GM21576 (cell line): ENCODE results near the gene RASSF3.

ENCODE experiments used
- ATAC-seq: cut with Tn5 transposase; IDR thresholded peaks from one replicate; pipeline ENCODE4 v1.9.1; 2021; ENCODE audit warnings: mild to moderate bottlenecking, moderate library complexity; ENCODE audit not compliant: unreplicated experiment

RASSF3 gene

GRCh38 chr12:64667793-64668192 is 57.5 kb downstream of the RASSF3 start:
- no peak for ATAC-seq

- ATAC-seq = peak; percentile 71
Measured at GRCh38 chr12:64669270-64669842, 59.1 kb downstream of the RASSF3 start.

GRCh38 chr12:64670019-64670418 is 59.7 kb downstream of the RASSF3 start:
- ATAC-seq = no peak

- no peak for ATAC-seq
Measured at GRCh38 chr12:64670919-64671639, 60.8 kb downstream of the RASSF3 start.

GRCh38 chr12:64671681-64672080 is 61.4 kb downstream of the RASSF3 start:
- ATAC-seq = no peak

- ATAC-seq = no peak
Measured at GRCh38 chr12:64672925-64673409, 62.7 kb downstream of the RASSF3 start.

- no peak for ATAC-seq
Measured at GRCh38 chr12:64673490-64674169, 63.3 kb downstream of the RASSF3 start.

GRCh38 chr12:64674367-64674922 is 64.2 kb downstream of the RASSF3 start:
- no peak for ATAC-seq

- ATAC-seq = no peak
Measured at GRCh38 chr12:64675795-64676194, 65.5 kb downstream of the RASSF3 start.

GRCh38 chr12:64678248-64678647 is 68.0 kb downstream of the RASSF3 start:
- ATAC-seq = no peak

GRCh38 chr12:64678835-64679234 is 68.5 kb downstream of the RASSF3 start:
- no peak for ATAC-seq

GRCh38 chr12:64679487-64680001 is 69.2 kb downstream of the RASSF3 start:
- ATAC-seq = peak; percentile 48

- ATAC-seq = no peak
Measured at GRCh38 chr12:64680235-64680634, 69.9 kb downstream of the RASSF3 start.

- ATAC-seq = no peak
Measured at GRCh38 chr12:64681200-64682052, 71.1 kb downstream of the RASSF3 start.

GRCh38 chr12:64682572-64683277 is 72.4 kb downstream of the RASSF3 start:
- no peak for ATAC-seq

GRCh38 chr12:64683816-64684543 is 73.7 kb downstream of the RASSF3 start:
- ATAC-seq = no peak

- no peak for ATAC-seq
Measured at GRCh38 chr12:64685050-64685449, 74.8 kb downstream of the RASSF3 start.

GRCh38 chr12:64685605-64686004 is 75.3 kb downstream of the RASSF3 start:
- no peak for ATAC-seq

- ATAC-seq = no peak
Measured at GRCh38 chr12:64687816-64688215, 77.5 kb downstream of the RASSF3 start.
